Measurements from ENCODE around the gene KCNS1.

KCNS1 gene

DNA sequence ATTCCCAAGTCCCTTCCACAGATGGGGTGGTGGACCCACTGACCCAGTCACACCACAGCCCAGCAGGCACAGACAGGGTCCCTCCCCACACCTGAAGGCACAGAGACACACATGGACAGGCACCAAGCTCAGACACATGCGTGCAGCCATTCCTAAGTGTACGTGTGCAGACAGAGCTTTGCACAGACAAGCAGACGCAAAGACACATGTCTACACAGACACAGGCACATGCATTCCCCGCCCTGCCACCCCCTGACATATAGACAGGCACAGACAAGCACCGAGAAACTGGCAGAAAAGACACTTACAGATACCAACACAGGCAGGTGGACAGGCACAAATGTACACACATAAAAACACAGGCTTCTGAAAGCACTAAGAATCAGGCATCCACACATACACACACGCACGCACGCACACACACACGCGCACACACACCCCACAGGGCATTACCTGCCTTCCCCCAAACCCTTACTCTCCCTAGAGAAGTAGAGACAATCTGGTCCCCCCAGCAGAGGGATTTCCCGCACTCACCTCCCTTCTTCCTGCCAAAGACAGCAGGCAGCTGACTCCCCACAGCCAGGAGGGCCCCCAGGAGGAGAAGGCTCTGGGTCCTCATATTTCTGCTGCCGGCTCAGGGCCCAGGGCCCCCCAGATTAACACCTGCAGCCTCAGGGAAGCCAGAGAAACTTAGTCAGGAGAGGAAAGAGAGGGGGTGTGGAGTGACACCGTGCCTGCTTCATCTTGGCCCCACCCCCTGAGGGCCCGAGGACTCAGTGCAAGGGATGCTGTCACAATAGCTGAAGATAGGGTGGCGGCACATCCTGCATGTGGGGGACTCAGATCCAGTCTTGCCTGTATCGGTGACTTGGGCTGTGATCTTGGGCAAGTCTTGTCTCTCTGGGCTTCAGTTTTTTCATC, 13.8 kb upstream of the KCNS1 start, which contains the start of gene WFDC5:
Gene WFDC5 (minus strand): TSS at position 710 of the 921 bp plus-strand sequence. CDS start 91 bp downstream, at position 619.
- no peaks in the 10 kb centered on the region for H3K36me3 Mint-ChIP-seq
- H3K4me3 Mint-ChIP-seq: no peak within 1 kb of the TSS
- no peak within 1 kb of the TSS for H3K27ac Mint-ChIP-seq
- ATAC-seq: peak; percentile 38
- H3K4me1 Mint-ChIP-seq: peaks cover 8% of the 10 kb centered on the region
- H3K9me3 Mint-ChIP-seq: no peaks in the 10 kb centered on the region
- peaks cover 30% of the 10 kb centered on the region for H3K27me3 Mint-ChIP-seq

DNA sequence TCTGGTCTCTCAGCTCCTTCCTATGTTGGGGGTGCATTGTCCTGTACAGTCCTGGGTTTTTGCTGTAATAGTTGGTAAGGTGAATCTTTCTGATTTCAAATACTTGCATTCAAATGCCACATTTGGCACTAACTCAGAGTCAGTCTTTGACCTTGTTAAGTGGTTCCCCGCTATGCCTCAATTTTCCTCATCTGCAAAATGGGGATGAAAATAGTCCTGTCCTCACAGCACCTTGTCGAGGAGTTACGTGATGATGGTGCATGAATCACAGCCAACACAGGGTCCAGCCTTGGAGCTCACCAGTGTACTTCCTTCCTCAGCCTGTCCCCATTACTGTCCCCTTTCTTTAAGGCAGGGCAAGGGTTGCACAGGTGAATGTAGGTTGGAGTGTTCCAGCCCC, 12.9 kb upstream of the KCNS1 start:
- Mint-ChIP-seq H3K4me1 (peaks cover 8% of the 10 kb centered on the region), H3K4me3 (no peak overlapping the region), H3K36me3 (no peaks in the 10 kb centered on the region), H3K27me3 (peaks cover 37% of the 10 kb centered on the region), H3K9me3 (no peaks in the 10 kb centered on the region), H3K27ac (no peak overlapping the region)
- ATAC-seq: no peak

DNA sequence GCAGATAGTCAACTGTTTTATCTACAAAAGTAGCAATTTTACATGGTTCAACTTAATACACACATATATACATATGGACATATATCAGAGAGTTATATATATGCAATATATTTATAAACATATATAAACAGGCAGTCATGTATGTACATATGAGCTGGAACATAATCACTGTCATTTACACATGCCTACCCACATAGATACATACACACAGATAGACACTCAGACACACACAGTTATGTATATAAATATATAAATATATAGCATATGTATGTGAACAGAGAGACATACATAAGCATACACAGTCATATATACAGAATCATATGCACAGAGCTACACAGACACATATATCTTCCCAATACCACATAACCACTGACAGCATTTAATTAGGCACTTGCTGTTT, 11.8 kb upstream of the KCNS1 start:
- Mint-ChIP-seq H3K36me3 (no peaks in the 10 kb centered on the region), H3K9me3 (no peaks in the 10 kb centered on the region)

DNA sequence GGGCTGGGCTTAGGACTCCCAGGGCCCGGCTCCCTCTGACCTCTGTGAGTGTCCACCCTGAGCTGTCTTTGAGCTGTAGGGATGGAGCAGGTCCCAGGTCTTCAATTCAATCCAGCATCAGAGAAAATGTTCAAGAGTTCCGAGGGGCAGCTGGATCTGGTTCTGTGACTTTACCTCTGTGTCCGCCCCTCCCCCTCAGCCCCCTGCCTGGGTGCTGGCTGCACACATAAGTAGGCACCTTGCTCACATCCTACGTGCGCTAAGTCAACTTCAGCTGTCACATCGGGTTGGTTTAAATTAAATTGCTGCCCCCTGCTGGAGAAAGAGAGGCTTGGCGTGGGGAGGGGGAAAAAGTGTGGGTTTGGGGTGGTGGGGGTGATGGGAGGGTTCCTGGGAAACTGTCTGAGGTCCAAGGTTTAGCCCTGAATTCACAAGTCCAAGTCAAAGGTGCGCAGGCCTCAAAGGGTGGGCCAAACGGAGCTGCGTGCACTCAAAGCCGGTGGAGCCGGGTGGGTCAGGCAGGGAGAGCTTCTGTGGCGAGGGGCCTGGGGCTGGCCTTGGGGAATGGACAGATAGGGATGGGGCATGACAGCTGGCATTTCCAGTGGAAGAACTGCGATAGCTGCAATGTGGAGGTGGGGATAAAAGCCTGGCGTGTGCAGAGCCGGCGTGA, 11.0 kb upstream of the KCNS1 start:
- no peak overlapping the region for H3K4me3 Mint-ChIP-seq
- no peak for ATAC-seq
- peaks cover 8% of the 10 kb centered on the region for H3K4me1 Mint-ChIP-seq

More for the DNA sequence above, 11.8 kb upstream of the KCNS1 start:
- Mint-ChIP-seq H3K27ac (no peak overlapping the region), H3K27me3 (peaks cover 42% of the 10 kb centered on the region), H3K4me1 (peaks cover 8% of the 10 kb centered on the region), H3K4me3 (no peak overlapping the region)
- no peak for ATAC-seq

DNA sequence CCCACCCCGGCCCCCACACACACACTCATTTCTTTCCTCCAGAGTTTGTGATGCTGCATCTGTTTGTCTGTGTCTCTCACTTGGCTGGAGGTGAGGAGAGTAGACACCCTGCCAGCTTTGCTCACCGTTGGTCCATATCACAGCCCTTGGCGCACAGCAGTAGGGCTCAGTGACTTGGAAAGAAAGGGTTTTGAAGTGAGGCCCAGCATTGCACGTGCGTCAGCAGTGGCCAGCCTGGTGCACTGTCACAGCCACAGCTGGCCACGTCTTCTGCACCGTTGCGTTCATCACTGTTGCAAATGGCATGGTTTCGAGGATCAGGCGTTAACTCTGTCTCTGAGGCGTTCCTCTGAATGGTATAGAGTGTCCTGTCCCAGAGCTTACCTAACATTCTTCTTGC, 10.4 kb upstream of the KCNS1 start:
- Mint-ChIP-seq H3K4me3 (no peak overlapping the region), H3K36me3 (no peaks in the 10 kb centered on the region), H3K27ac (no peak overlapping the region), H3K27me3 (peaks cover 38% of the 10 kb centered on the region), H3K4me1 (peaks cover 8% of the 10 kb centered on the region), H3K9me3 (no peaks in the 10 kb centered on the region)
- no peak for ATAC-seq

More for the DNA sequence above, 11.0 kb upstream of the KCNS1 start:
- H3K36me3 Mint-ChIP-seq: no peaks in the 10 kb centered on the region
- peaks cover 44% of the 10 kb centered on the region for H3K27me3 Mint-ChIP-seq
- H3K9me3 Mint-ChIP-seq: no peaks in the 10 kb centered on the region
- no peak overlapping the region for H3K27ac Mint-ChIP-seq

DNA sequence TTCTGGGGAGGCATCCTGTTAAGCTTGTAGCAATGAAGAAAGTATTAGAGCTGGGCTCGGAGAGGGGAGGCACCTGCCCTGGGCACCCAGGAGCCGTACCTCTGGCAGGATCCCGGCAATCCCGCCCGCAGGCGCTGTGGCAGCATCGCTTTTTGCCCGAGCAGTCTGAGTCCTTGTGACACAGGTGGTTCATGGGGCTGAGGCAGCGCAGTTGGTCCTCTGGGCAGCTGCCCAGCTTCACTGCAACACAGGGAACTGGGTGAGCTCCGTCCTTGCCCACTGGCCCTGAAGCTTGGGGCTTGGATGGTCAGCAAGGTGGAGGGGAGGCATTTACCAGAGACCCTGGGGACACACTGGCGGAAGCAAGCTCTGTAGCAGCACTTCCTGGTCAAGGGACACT, 9.4 kb upstream of the KCNS1 start:
- Mint-ChIP-seq H3K27ac (no peak overlapping the region), H3K4me1 (peaks cover 8% of the 10 kb centered on the region), H3K36me3 (no peaks in the 10 kb centered on the region), H3K27me3 (peaks cover 34% of the 10 kb centered on the region), H3K9me3 (no peaks in the 10 kb centered on the region), H3K4me3 (no peak overlapping the region)
- no peak for ATAC-seq

DNA sequence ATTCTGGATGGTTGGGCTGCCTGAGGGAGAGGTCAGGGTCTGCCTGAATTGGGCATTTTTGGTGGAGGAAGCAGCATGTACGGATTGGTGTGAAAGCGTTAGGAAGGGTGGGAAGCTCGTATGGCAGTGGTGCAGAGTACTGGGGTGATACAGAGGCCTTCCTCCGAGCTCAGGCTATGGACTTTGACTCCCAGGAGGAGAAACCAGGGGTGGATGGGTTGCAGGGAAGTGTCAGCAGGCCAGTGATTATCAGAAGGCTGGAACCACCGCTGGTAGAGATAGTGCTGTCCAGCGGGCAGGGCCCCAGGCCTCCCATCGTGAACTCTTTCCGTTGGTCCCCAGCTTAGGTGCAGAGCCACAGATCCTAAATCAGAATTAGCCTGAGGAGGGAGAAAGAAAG, 8.7 kb upstream of the KCNS1 start:
- Mint-ChIP-seq H3K27me3 (peaks cover 39% of the 10 kb centered on the region), H3K27ac (no peak overlapping the region), H3K4me3 (no peak overlapping the region), H3K4me1 (peaks cover 2% of the 10 kb centered on the region), H3K9me3 (no peaks in the 10 kb centered on the region), H3K36me3 (no peaks in the 10 kb centered on the region)
- ATAC-seq: no peak

DNA sequence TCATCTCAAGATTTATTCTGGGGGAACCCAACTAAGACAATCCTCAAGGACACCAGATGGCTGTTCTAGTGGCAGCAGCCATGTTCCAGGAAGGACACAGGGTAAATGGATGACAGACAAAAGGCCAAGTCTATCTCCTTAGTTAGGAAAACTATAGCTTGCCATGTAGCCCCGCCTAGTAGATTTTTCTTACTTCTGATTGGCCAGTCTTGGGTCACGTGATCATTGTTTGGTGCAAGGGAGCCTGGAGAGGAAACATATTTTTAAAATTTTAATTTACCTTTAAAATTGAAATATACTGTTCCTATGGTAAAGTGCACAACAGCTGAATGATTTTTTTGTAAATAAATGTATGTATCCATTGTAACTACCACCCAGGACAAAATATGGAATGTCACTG, 4.4 kb upstream of the KCNS1 start:
- no peak overlapping the region for H3K27ac Mint-ChIP-seq
- H3K9me3 Mint-ChIP-seq: no peaks in the 10 kb centered on the region
- H3K4me1 Mint-ChIP-seq: peaks cover 9% of the 10 kb centered on the region
- peaks cover 45% of the 10 kb centered on the region for H3K27me3 Mint-ChIP-seq
- no peaks in the 10 kb centered on the region for H3K36me3 Mint-ChIP-seq
- no peak overlapping the region for H3K4me3 Mint-ChIP-seq
- no peak for ATAC-seq

DNA sequence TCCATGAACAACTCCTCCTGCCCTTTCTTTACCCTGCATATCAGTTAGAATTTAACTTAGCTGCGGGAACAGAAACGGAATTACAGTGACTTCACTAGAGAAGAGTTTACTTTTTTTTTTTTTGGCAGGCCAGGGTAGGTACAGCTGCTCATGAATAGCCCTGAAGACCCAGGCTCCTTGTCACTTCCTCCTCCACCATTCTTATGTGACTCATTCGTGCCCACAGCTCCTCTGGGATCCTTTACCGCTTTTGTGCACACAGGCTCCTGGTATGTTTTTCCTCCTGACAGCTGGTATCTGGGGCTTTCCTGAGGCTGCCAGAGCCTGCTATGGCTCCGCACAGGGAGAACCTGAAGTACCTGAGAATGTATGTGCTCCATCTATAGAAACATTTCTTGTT, 3.9 kb upstream of the KCNS1 start:
- no peak for ATAC-seq
- H3K4me1 Mint-ChIP-seq: peaks cover 11% of the 10 kb centered on the region
- no peaks in the 10 kb centered on the region for H3K9me3 Mint-ChIP-seq
- H3K4me3 Mint-ChIP-seq: no peak overlapping the region
- peaks cover 51% of the 10 kb centered on the region for H3K27me3 Mint-ChIP-seq
- H3K36me3 Mint-ChIP-seq: no peaks in the 10 kb centered on the region
- H3K27ac Mint-ChIP-seq: no peak overlapping the region

DNA sequence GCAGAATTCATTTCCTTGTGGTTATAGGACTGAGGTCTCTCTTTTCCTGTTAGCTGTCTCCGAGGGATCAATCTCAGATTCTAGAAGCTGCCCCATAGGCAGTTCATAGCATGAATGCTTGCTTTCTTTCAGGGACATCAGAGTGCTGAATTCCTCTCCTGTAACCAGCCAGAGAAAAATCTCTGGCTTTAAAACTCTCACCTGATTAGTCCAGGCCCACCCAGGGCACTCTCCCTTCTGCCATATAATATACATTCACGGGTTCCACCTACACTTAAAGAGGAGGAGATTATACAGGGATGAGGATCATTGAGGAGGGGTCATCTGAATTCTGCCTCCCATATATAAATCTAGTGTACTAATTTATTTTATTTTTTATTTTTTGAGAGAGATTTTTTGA, 2.1 kb upstream of the KCNS1 start:
- peaks cover 47% of the 10 kb centered on the region for H3K27me3 Mint-ChIP-seq
- no peak overlapping the region for H3K27ac Mint-ChIP-seq
- H3K4me1 Mint-ChIP-seq: peaks cover 11% of the 10 kb centered on the region
- ATAC-seq: no peak
- no peaks in the 10 kb centered on the region for H3K9me3 Mint-ChIP-seq
- no peak overlapping the region for H3K4me3 Mint-ChIP-seq
- no peaks in the 10 kb centered on the region for H3K36me3 Mint-ChIP-seq

DNA sequence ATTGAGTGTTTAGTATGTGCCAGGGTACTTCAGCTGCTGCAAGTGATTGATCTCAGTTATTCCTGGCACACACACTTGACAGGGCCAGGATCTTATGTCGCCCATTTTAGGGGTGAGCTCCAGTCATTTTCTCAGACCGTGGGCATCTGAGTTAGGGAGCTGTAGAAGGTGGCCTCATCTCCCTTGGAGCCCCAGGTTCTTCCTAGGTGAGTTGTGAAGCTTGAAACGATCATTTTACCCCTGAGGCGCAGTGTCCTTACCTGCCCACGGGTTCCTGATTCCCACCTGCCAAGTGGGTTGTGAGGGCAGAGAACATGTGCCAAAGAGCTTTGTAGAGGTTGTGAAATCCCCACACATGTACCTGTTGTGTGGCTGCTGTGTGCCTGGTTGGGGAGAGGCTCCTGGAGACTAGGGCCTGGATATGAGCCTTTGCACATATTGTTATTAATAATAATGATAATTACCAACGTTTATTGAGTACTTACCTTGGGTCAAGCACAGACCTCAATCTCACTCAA, 465 bp upstream of the KCNS1 start:
- ATAC-seq: no peak
- no peaks in the 10 kb centered on the region for H3K9me3 Mint-ChIP-seq
- peaks cover 52% of the 10 kb centered on the region for H3K27me3 Mint-ChIP-seq
- H3K4me1 Mint-ChIP-seq: peaks cover 15% of the 10 kb centered on the region
- no peaks in the 10 kb centered on the region for H3K36me3 Mint-ChIP-seq
- no peak overlapping the region for H3K4me3 Mint-ChIP-seq
- H3K27ac Mint-ChIP-seq: no peak overlapping the region

DNA sequence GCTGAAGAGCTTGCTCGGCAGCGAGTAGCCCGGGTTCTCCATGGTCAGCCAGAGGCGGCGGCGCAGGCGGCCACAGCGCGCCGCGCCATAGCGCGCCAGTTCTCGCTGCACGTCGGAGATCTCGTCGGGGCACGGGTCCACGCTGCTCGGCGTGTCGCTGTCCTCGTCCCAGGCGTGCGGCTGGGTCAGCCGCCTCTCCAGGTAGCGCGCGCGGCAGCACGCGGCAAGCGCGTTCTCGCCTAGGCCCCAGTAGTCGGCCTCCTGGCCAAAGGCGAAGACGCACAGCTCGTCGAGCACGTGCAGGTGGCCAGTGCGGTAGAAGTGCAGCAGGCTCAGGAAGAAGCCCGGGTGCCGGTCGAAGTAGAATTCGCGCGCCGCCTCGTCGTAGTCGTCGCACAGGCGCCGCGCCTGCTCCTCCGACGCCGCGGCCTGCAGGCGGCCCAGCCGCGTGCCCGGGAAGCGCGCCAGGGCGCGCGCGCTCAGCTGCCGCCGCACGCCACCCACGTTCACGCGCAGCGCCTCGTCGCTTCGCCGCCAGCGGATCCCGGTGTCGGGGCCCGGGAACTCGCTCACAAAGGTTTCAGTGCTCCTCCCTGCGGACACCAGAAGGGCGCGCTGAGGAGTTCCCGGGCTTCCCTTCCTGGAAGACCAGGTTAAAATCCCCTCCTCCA, 2.7 kb downstream of the KCNS1 start:
- no peak overlapping the region for H3K4me3 Mint-ChIP-seq
- no peak overlapping the region for H3K27ac Mint-ChIP-seq
- ATAC-seq: no peak
- H3K4me1 Mint-ChIP-seq: peaks cover 15% of the 10 kb centered on the region
- peaks cover 44% of the 10 kb centered on the region for H3K27me3 Mint-ChIP-seq
- no peaks in the 10 kb centered on the region for H3K36me3 Mint-ChIP-seq
- H3K9me3 Mint-ChIP-seq: no peaks in the 10 kb centered on the region

DNA sequence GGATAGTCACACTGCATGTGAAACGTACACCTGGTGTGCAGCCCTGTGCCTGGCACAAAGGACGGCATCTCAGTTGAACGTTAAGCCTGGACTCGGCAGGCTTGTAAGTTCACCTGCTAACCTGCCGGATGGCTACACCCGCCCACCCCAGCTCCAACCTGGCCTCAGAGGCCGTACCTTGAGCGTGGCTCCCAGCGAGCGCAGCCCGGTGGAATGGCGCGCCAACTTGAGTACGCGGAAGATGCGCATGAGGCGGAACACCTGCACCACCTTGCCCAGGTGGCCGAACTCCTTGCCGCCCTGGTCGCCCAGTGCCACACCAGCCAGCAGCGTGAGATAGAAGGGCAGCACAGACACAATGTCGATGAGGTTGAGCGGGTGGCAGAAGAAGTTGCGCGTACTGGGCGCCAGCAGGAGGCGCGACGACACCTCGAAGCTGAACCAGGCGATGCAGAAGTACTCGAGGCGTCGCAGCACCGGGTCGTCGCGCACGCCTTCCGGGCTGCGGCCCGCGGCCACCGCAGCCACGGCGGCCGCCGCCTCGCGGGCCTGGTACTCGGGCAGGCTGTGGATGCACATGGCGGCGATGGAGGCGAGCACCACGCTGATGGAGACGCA, 3.3 kb downstream of the KCNS1 start:
- Mint-ChIP-seq H3K4me3 (peak overlapping the region; percentile 64), H3K36me3 (no peaks in the 10 kb centered on the region), H3K9me3 (no peaks in the 10 kb centered on the region), H3K4me1 (peaks cover 15% of the 10 kb centered on the region), H3K27ac (no peak overlapping the region), H3K27me3 (peaks cover 44% of the 10 kb centered on the region)
- no peak for ATAC-seq

DNA sequence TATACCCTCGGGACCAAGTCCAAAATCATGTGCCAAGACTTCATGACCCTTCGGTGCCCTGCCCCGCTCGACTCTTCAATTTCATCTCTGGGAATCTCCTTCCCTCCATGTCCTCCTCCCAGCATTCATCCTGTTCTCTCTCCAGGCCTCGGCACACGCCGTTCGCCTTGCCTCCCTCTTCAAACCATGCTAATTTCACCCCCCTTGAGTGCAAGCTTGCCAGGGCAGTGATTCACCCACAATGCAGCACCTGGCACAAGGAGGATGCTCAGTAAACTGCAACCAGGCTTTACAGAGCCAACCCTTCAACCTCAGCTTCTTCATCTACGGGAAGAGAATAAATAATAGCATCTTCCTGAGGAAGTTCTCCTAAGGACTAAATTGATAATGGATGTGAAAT, 4.1 kb downstream of the KCNS1 start:
- Mint-ChIP-seq H3K4me3 (no peak overlapping the region), H3K9me3 (no peaks in the 10 kb centered on the region), H3K36me3 (no peaks in the 10 kb centered on the region), H3K4me1 (peaks cover 15% of the 10 kb centered on the region), H3K27ac (no peak overlapping the region), H3K27me3 (peaks cover 44% of the 10 kb centered on the region)
- ATAC-seq: no peak

DNA sequence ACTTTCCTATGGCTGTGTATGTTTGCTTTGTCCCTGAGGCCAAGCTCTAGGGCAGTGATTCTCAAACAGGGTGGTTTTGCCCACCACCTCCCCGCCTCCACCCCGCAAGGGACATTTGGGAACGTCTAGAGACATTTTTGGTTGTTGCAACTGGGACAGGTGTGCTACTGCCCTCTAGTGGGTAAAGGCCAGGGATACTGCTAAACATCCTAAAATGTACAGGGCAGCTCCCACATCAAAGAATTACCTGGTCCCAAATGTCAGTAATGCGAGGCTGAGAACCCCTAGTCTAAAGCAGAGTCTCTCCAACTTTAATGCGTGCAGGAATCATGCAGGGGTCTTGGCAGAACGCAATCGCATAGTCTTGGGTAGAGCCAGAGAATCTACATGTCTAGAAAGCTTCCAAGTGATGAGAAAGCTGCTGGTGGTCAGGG, 5.1 kb downstream of the KCNS1 start:
- H3K27me3 Mint-ChIP-seq: peaks cover 37% of the 10 kb centered on the region
- no peak overlapping the region for H3K27ac Mint-ChIP-seq
- peaks cover 11% of the 10 kb centered on the region for H3K4me1 Mint-ChIP-seq
- no peaks in the 10 kb centered on the region for H3K9me3 Mint-ChIP-seq
- H3K36me3 Mint-ChIP-seq: peaks cover 6% of the 10 kb centered on the region
- no peak overlapping the region for H3K4me3 Mint-ChIP-seq
- ATAC-seq: no peak
